GM23338 (cell line): Measurements from ENCODE around the gene TRIM45. TPM values are rescaled to one million over a fixed set of nuclear protein-coding genes. Genes with fewer than 3 reads are reported as not detected.

ENCODE experiments used
- ATAC-seq: fragments of 200-7000 bp; cut with Tn5 transposase; 3 replicates; pipeline ENCODE4 v1.9.1; 2020
- DNase-seq: peaks from one replicate; pipeline ENCODE4 v3.0.0-alpha.2; 2015; ENCODE audit warnings: low spot score
- H2AFZ ChIP-seq: fragments of 200-600 bp; sonication (generic); 2 replicates; pipeline ENCODE4 v1.8.0; 2016; ENCODE audit warnings: antibody characterized with exemption, mild to moderate bottlenecking, moderate library complexity
- H3F3A ChIP-seq: fragments of 200-600 bp; sonication (generic); replicated peaks from 2 replicates; pipeline ENCODE4 v1.8.0; 2017; ENCODE audit warnings: antibody characterized with exemption, mixed run types, low read depth
- H3K27ac ChIP-seq: fragments of 200-600 bp; sonication (generic); 2 replicates; pipeline ENCODE4 v1.6.1; 2016; ENCODE audit warnings: low read depth
- H3K27me3 ChIP-seq: fragments of 200-600 bp; sonication (generic); 2 replicates; pipeline ENCODE4 v1.8.0; 2016; ENCODE audit warnings: mild to moderate bottlenecking, mixed run types, moderate library complexity; ENCODE audit not compliant: insufficient read depth
- H3K36me3 ChIP-seq: fragments of 200-600 bp; sonication (generic); 2 replicates; pipeline ENCODE4 v1.8.0; 2016; ENCODE audit warnings: mild to moderate bottlenecking; ENCODE audit not compliant: insufficient read depth
- H3K4me1 ChIP-seq: fragments of 200-600 bp; sonication (generic); 2 replicates; pipeline ENCODE4 v1.8.0; 2016; ENCODE audit warnings: mild to moderate bottlenecking, moderate library complexity; ENCODE audit not compliant: insufficient read depth
- H3K4me2 ChIP-seq: fragments of 200-600 bp; sonication (generic); 2 replicates; pipeline ENCODE4 v1.7.1; 2017; ENCODE audit warnings: mixed run types
- H3K4me3 ChIP-seq: fragments of 200-600 bp; sonication (generic); 2 replicates; pipeline ENCODE4 v1.6.1; 2016; ENCODE audit warnings: mixed run types
- H3K79me2 ChIP-seq: fragments of 200-600 bp; sonication (generic); replicated peaks from 2 replicates; pipeline ENCODE4 v1.8.0; 2017; ENCODE audit warnings: mild to moderate bottlenecking; ENCODE audit not compliant: insufficient read depth
- H3K9me2 ChIP-seq: fragments of 200-600 bp; sonication (generic); 2 replicates; pipeline ENCODE4 v1.8.0; 2017; ENCODE audit not compliant: insufficient read depth
- H4K20me1 ChIP-seq: fragments of 200-600 bp; sonication (generic); replicated peaks from 2 replicates; pipeline ENCODE4 v1.8.0; 2017; ENCODE audit warnings: mild to moderate bottlenecking; ENCODE audit not compliant: insufficient read depth
- H3K27ac Mint-ChIP-seq: 2 replicates; pipeline ENCODE4 v1.8.0; 2020; ENCODE audit warnings: inconsistent platforms, mild to moderate bottlenecking, moderate library complexity, mixed read lengths
- H3K27me3 Mint-ChIP-seq: 3 replicates; pipeline ENCODE4 v1.8.0; 2022; ENCODE audit warnings: low read depth, mild to moderate bottlenecking, moderate library complexity, mixed read lengths, inconsistent platforms; ENCODE audit not compliant: insufficient read depth, poor library complexity
- H3K36me3 Mint-ChIP-seq: 3 replicates; pipeline ENCODE4 v1.8.0; 2021; ENCODE audit warnings: low read depth, mild to moderate bottlenecking, inconsistent platforms, moderate library complexity, mixed read lengths
- H3K4me1 Mint-ChIP-seq: 3 replicates; pipeline ENCODE4 v1.8.0; 2020; ENCODE audit warnings: mild to moderate bottlenecking, inconsistent platforms, mixed read lengths
- H3K4me3 Mint-ChIP-seq: 3 replicates; pipeline ENCODE4 v1.8.0; 2021; ENCODE audit warnings: moderate library complexity, mild to moderate bottlenecking, inconsistent platforms, mixed read lengths
- H3K9me3 Mint-ChIP-seq: 3 replicates; pipeline ENCODE4 v1.8.0; 2020; ENCODE audit warnings: moderate library complexity, mild to moderate bottlenecking, inconsistent platforms, mixed read lengths
- ETS1 ChIP-seq: IDR thresholded peaks from 2 replicates; pipeline ENCODE4 v1.6.1; 2016; ENCODE audit warnings: antibody characterized with exemption
- EZH2 ChIP-seq: fragments of 200-600 bp; sonication (generic); IDR thresholded peaks from one replicate; pipeline ENCODE4 v1.8.0; 2017; ENCODE audit warnings: antibody characterized with exemption, mild to moderate bottlenecking, low read depth; ENCODE audit not compliant: unreplicated experiment
- EZH2phosphoT487 ChIP-seq: fragments of 200-600 bp; sonication (generic); IDR thresholded peaks from one replicate; pipeline ENCODE4 v1.8.1; 2018; ENCODE audit warnings: antibody characterized with exemption; ENCODE audit not compliant: unreplicated experiment
- NANOG ChIP-seq: IDR thresholded peaks from 2 replicates; pipeline ENCODE4 v1.6.1; 2016; ENCODE audit warnings: antibody characterized with exemption, borderline replicate concordance
- POLR2AphosphoS5 ChIP-seq: IDR thresholded peaks from 2 replicates; pipeline ENCODE4 v1.6.1; 2016; ENCODE audit warnings: antibody characterized with exemption, low read depth
- REST ChIP-seq: IDR thresholded peaks from one replicate; pipeline ENCODE4 v1.6.1; 2018; ENCODE audit warnings: antibody characterized with exemption; ENCODE audit not compliant: unreplicated experiment
- STAT1 ChIP-seq: IDR thresholded peaks from one replicate; pipeline ENCODE4 v1.6.1; 2016; ENCODE audit warnings: antibody characterized with exemption; ENCODE audit not compliant: unreplicated experiment
- ZNF331 ChIP-seq: fragments of 250-450 bp; sonication (Bioruptor Pico); IDR thresholded peaks from 2 replicates; pipeline ENCODE4 v1.5.0; 2020; ENCODE audit warnings: low read depth, mild to moderate bottlenecking, moderate library complexity
- ZNF462 ChIP-seq: fragments of 250-450 bp; sonication (Bioruptor Pico); IDR thresholded peaks from 2 replicates; pipeline ENCODE4 v1.5.0; 2020; ENCODE audit warnings: mild to moderate bottlenecking, moderate library complexity
- polyA plus RNA-seq: library from polyadenylated mRNA; unstranded; fragments of >200 nt; fragmentation: Nextera tagmentation; extraction: Ambion mirVana; gene quantifications from 2 replicates; pipeline ENCODE4 v1.2.1, GENCODE V29; 2016
- total RNA-seq: library from RNA; depleted of rRNA; stranded (reverse); fragments of >200 nt; shearing (Covaris generic); gene quantifications from 2 replicates; pipeline ENCODE4 v1.2.3, GENCODE V29; 2014

The TRIM45 gene
- total and polyA plus RNA-seq, 2 experiments from 2014 or later = 8.8 to 15.0 TPM

- no peak overlapping the region for H3K27ac Mint-ChIP-seq
- H3F3A ChIP-seq = no peaks in the 10 kb centered on the region
- no peaks in the 10 kb centered on the region for H3K9me2 ChIP-seq
- H3K4me1 ChIP-seq = no peaks in the 10 kb centered on the region
- H3K9me3 Mint-ChIP-seq = no peaks in the 10 kb centered on the region
- H3K27ac ChIP-seq = no peak overlapping the region
- no peak overlapping the region for H3K4me2 ChIP-seq
- peaks cover 67% of the 10 kb centered on the region for H3K36me3 Mint-ChIP-seq
- no peaks in the 10 kb centered on the region for H3K27me3 Mint-ChIP-seq
- no peaks in the 10 kb centered on the region for H3K4me1 Mint-ChIP-seq
- H3K36me3 ChIP-seq = peaks cover 80% of the 10 kb centered on the region
- H4K20me1 ChIP-seq = peaks cover under 1% of the 10 kb centered on the region
- no peak overlapping the region for H3K4me3 ChIP-seq
- ATAC-seq = no peak
- no peak for TF ChIP-seq ZNF462 (CRISPR knock-in tag)
- TF ChIP-seq ETS1 = no peak
- no peak for TF ChIP-seq REST
- no peak for TF ChIP-seq POLR2AphosphoS5
- no peak for TF ChIP-seq STAT1
- no peak for TF ChIP-seq EZH2
- TF ChIP-seq ZNF331 (CRISPR knock-in tag) = no peak
- no peak for TF ChIP-seq EZH2phosphoT487
- TF ChIP-seq NANOG = no peak
- H3K4me3 Mint-ChIP-seq = no peak overlapping the region
- no peaks in the 10 kb centered on the region for H3K27me3 ChIP-seq
- H2AFZ ChIP-seq = no peak overlapping the region
- H3K79me2 ChIP-seq = peaks cover 10% of the 10 kb centered on the region; the same call in 1 of the 2 replicates
- DNase-seq = no peak
These were observed 44.3 kb downstream of the TRIM45 start for GRCh38 chr1:117077267-117077666.
